Measurements from ENCODE around the gene SLC25A40. TPM values are rescaled to one million over a fixed set of nuclear protein-coding genes. Genes with fewer than 3 reads are reported as not detected.
"Not testable (repeated sequence)": the region's sequence is repeated elsewhere in the genome, so short reads cannot be mapped to it uniquely, and the experiment has no call there.

Gene SLC25A40
- total RNA-seq = 10 to 100 TPM; 36.1 to 45.9 TPM

- peak; percentile 98 for DNase-seq
- H3K4me3 Mint-ChIP-seq = peak within 1 kb of the TSS; percentile 87
- H3K9me3 Mint-ChIP-seq = peaks cover 10% of the 10 kb centered on the region
- H3K36me3 Mint-ChIP-seq = peaks cover 63% of the 10 kb centered on the region
- H3K27me3 Mint-ChIP-seq = no peaks in the 10 kb centered on the region
- peak within 1 kb of the TSS; percentile 95 for H3K27ac Mint-ChIP-seq
- H3K4me1 Mint-ChIP-seq = peaks cover 49% of the 10 kb centered on the region
These were observed at the start of gene SLC25A40, which contains the start of gene DBF4 for GRCh38 chr7:87876040-87876868. Gene SLC25A40, minus strand, starts transcription at chr7:87876360. Its CDS starts 17,633 bp downstream, at chr7:87858727. Gene DBF4, plus strand, starts transcription at chr7:87876493. Its CDS starts 240 bp downstream, at chr7:87876733.

GRCh38 chr7:87922759-87923395 is 46.7 kb upstream of the SLC25A40 start:
- not testable (repeated sequence) for H3K4me3 Mint-ChIP-seq, H3K4me1 Mint-ChIP-seq, H3K27ac Mint-ChIP-seq

GRCh38 chr7:87920578-87920977 is 44.4 kb upstream of the SLC25A40 start:
- no peaks in the 10 kb centered on the region for H3K4me1 Mint-ChIP-seq
- no peak overlapping the region for H3K27ac Mint-ChIP-seq
- H3K4me3 Mint-ChIP-seq = no peak overlapping the region
- no peaks in the 10 kb centered on the region for H3K9me3 Mint-ChIP-seq
- H3K36me3 Mint-ChIP-seq = no peaks in the 10 kb centered on the region
- DNase-seq = no peak
- peaks cover 5% of the 10 kb centered on the region for H3K27me3 Mint-ChIP-seq

More at GRCh38 chr7:87922759-87923395, 46.7 kb upstream of the SLC25A40 start:
- H3K27me3 Mint-ChIP-seq, H3K9me3 Mint-ChIP-seq, DNase-seq, H3K36me3 Mint-ChIP-seq: not testable (repeated sequence)

DNA sequence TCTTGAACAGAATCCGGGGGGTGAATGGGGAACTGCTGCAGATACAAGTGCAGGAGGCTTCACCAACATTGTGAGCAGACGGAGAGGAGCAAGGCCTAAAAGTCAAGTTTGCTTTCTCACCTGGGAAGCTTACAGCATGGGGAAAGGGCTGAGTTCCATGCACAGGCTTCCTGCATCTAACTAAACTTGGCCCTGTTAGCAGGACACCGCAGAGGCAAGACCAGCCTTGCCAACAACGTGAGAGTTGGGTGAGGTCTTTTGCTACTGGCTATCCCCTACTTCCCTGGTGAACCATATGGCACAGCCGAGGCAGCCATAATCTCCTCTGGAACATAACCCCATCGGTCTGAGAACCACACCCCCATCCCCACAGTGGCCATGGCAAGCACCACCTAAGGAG is 43.7 kb upstream of the SLC25A40 start:
- H3K9me3 Mint-ChIP-seq = no peaks in the 10 kb centered on the region
- H3K27ac Mint-ChIP-seq = no peak overlapping the region
- DNase-seq = no peak
- no peaks in the 10 kb centered on the region for H3K36me3 Mint-ChIP-seq
- H3K4me3 Mint-ChIP-seq = no peak overlapping the region
- peaks cover 5% of the 10 kb centered on the region for H3K27me3 Mint-ChIP-seq
- H3K4me1 Mint-ChIP-seq = no peaks in the 10 kb centered on the region

DNA sequence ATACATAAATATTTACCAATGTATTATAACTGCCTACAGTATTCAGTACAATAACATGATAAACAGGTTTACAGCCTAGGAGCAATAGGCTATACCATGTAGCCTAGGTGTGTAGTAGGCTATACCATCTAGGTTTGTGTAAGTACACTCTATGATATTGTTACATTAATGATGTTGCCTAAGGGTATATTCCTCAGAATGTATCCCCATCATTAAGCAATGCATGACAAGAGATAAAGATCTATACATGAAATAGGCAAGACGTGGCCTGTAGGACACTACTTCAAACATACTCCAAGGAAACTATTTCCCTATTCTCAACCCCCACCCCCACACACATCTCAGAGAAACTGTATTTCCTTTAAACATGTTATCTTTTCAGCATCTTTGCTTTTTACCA is 42.6 kb upstream of the SLC25A40 start:
- H3K4me1 Mint-ChIP-seq = no peaks in the 10 kb centered on the region
- H3K27ac Mint-ChIP-seq = no peak overlapping the region
- peaks cover 5% of the 10 kb centered on the region for H3K27me3 Mint-ChIP-seq
- H3K9me3 Mint-ChIP-seq = no peaks in the 10 kb centered on the region
- DNase-seq = no peak
- H3K4me3 Mint-ChIP-seq = no peak overlapping the region
- H3K36me3 Mint-ChIP-seq = no peaks in the 10 kb centered on the region

DNA sequence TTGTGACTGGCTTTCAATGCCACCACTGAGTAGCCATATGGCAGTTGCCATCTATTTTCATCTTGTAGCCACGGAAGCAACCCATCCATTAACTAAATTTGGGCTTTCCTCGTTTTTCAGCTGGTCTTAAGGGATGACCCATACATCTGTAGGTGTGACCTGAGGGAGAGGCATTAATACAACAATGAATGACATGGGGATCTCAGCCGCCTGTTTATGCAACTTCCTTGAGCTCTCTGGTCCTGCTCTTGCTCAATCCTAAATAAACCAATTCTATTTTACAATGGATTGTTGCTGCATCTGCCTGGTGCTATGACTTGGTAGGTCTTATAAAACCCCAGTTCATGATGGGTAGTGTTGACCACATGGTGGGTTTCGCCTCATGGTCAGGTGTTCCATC is 36.0 kb upstream of the SLC25A40 start:
- Mint-ChIP-seq H3K4me1 (peaks cover 3% of the 10 kb centered on the region), H3K9me3 (no peaks in the 10 kb centered on the region), H3K36me3 (peaks cover 13% of the 10 kb centered on the region), H3K27ac (no peak overlapping the region), H3K27me3 (no peaks in the 10 kb centered on the region), H3K4me3 (no peak overlapping the region)
- DNase-seq = no peak

DNA sequence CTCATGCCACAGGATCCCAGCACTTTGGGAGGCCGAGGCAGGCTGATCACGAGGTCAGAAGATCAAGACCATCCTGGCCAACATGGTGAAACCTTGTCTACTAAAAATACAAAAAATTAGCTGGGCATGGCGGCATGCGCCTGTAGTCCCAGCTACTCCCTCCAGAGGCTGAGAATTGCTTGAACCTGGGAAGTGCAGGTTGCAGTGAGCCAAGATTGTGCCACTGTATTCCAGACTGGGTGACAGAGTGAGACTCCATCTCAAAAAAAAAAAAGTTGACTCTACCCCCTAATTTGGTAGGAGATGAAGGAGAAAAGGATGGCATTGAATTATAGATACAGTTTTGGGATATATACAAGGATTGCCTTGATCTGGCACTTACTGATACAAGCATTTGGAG is 32.7 kb upstream of the SLC25A40 start:
- H3K27me3 Mint-ChIP-seq, DNase-seq, H3K9me3 Mint-ChIP-seq, H3K4me1 Mint-ChIP-seq, H3K27ac Mint-ChIP-seq, H3K4me3 Mint-ChIP-seq: not testable (repeated sequence)
- peaks cover 14% of the 10 kb centered on the region for H3K36me3 Mint-ChIP-seq

DNA sequence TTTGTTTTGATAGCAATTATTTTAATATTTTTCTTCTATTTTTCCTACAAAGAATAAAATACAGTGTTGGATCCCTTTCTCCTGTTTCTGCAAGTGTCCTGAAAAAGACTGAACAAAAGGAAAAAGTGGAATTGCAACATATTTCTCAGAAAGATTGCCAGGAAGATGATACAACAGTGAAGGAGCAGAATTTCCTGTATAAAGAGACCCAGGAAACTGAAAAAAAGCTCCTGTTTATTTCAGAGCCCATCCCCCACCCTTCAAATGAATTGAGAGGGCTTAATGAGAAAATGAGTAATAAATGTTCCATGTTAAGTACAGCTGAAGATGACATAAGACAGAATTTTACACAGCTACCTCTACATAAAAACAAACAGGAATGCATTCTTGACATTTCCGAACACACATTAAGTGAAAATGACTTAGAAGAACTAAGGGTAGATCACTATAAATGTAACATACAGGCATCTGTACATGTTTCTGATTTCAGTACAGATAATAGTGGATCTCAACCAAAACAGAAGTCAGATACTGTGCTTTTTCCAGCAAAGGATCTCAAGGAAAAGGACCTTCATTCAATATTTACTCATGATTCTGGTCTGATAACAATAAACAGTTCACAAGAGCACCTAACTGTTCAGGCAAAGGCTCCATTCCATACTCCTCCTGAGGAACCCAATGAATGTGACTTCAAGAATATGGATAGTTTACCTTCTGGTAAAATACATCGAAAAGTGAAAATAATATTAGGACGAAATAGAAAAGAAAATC is 31.2 kb upstream of the SLC25A40 start:
- not testable (repeated sequence) for DNase-seq, H3K27ac Mint-ChIP-seq, H3K27me3 Mint-ChIP-seq, H3K9me3 Mint-ChIP-seq, H3K4me3 Mint-ChIP-seq, H3K4me1 Mint-ChIP-seq
- H3K36me3 Mint-ChIP-seq = peaks cover 17% of the 10 kb centered on the region

GRCh38 chr7:87899255-87899654 is 23.1 kb upstream of the SLC25A40 start:
- no peak for DNase-seq
- no peak overlapping the region for H3K4me3 Mint-ChIP-seq
- H3K27me3 Mint-ChIP-seq = no peaks in the 10 kb centered on the region
- H3K4me1 Mint-ChIP-seq = peaks cover 5% of the 10 kb centered on the region
- H3K36me3 Mint-ChIP-seq = peaks cover 24% of the 10 kb centered on the region
- no peaks in the 10 kb centered on the region for H3K9me3 Mint-ChIP-seq
- H3K27ac Mint-ChIP-seq = no peak overlapping the region

GRCh38 chr7:87895363-87895762 is 19.2 kb upstream of the SLC25A40 start:
- Mint-ChIP-seq H3K9me3 (no peaks in the 10 kb centered on the region), H3K27ac (no peak overlapping the region), H3K4me1 (peaks cover 5% of the 10 kb centered on the region), H3K4me3 (no peak overlapping the region), H3K27me3 (no peaks in the 10 kb centered on the region), H3K36me3 (peaks cover 22% of the 10 kb centered on the region)
- DNase-seq = no peak

- H3K4me1 Mint-ChIP-seq = peaks cover 8% of the 10 kb centered on the region
- no peaks in the 10 kb centered on the region for H3K9me3 Mint-ChIP-seq
- no peaks in the 10 kb centered on the region for H3K27me3 Mint-ChIP-seq
- no peak overlapping the region for H3K27ac Mint-ChIP-seq
- no peak for DNase-seq
- peaks cover 26% of the 10 kb centered on the region for H3K36me3 Mint-ChIP-seq
- H3K4me3 Mint-ChIP-seq = no peak overlapping the region
These were observed 10.7 kb upstream of the SLC25A40 start for GRCh38 chr7:87886875-87887274.

DNA sequence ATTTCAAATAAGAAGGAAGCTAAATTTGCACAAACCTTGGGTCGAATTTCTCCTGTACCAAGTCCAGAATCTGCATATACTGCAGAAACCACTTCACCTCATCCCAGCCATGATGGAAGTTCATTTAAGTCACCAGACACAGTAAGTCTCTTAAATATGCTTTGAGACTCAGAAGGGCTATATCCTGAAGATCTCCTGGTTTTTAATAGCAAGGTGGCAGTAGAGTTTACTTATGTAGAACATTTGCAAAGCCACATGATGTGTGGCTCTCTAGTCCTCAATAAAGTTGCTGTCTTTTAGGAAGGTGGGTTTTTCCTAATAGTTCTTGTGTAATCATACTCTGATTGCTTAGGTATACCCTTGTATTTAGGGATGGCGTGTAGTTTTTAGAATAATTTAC is 8.9 kb upstream of the SLC25A40 start:
- H3K4me3 Mint-ChIP-seq = no peak overlapping the region
- no peaks in the 10 kb centered on the region for H3K9me3 Mint-ChIP-seq
- no peaks in the 10 kb centered on the region for H3K27me3 Mint-ChIP-seq
- H3K36me3 Mint-ChIP-seq = peaks cover 30% of the 10 kb centered on the region
- DNase-seq = no peak
- no peak overlapping the region for H3K27ac Mint-ChIP-seq
- peaks cover 18% of the 10 kb centered on the region for H3K4me1 Mint-ChIP-seq

GRCh38 chr7:87882151-87882937 is 6.2 kb upstream of the SLC25A40 start:
- Mint-ChIP-seq H3K27me3 (no peaks in the 10 kb centered on the region), H3K27ac (no peak overlapping the region), H3K4me1 (peaks cover 31% of the 10 kb centered on the region), H3K4me3 (no peak overlapping the region), H3K36me3 (peaks cover 38% of the 10 kb centered on the region), H3K9me3 (no peaks in the 10 kb centered on the region)
- DNase-seq = no peak

DNA sequence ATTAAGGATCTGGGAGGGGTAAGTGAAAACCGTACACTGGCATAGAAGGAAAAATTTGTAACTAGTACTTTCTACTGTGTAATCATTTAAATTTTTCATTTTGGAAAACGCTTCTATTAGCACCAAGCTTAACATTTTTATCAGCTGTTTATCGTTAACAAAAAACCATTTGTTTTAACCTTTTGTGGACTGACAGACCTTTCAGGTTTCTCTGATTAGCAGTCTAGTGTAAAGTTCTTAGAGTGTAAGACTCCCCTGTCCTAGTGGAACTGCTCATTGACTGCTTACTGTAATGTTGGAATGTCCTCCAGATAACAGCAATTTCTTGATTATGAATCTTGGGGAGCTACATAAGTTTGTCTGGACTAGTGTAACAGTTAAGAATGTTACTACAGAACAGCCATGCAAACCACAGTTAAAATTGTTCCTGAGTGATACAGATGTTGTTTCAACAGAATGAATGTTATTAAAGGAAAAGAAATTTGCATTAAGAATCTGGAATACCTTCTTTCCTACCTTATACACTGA is 2.1 kb upstream of the SLC25A40 start:
- Mint-ChIP-seq H3K4me3 (peak overlapping the region; percentile 87), H3K4me1 (peaks cover 46% of the 10 kb centered on the region), H3K27ac (no peak overlapping the region), H3K27me3 (no peaks in the 10 kb centered on the region), H3K9me3 (no peaks in the 10 kb centered on the region), H3K36me3 (peaks cover 47% of the 10 kb centered on the region)
- DNase-seq = no peak
